ENCODE data around the gene CDH4.

Gene CDH4

GRCh38 chr20:61720348-61720696, 468.3 kb downstream of the CDH4 start:
- DNase-seq (ENCODE audit: low read depth in 2 of 2): no peak
- no peak for TF ChIP-seq CTCF (IDR thresholded peaks at IDR 0.05; ENCODE audit: low read depth, low read length)
- H3K4me3 ChIP-seq (replicated peaks in 1 of 2; ENCODE audit: low read depth in 2 of 2, low read length in 2 of 2): no peak overlapping the region

GRCh38 chr20:61722146-61722678, 470.2 kb downstream of the CDH4 start:
- no peak for TF ChIP-seq CTCF (IDR thresholded peaks at IDR 0.05; ENCODE audit: low read depth, low read length)
- H3K4me3 ChIP-seq (replicated peaks in 1 of 2; ENCODE audit: low read depth in 2 of 2, low read length in 2 of 2): no peak overlapping the region
- no peak for DNase-seq (ENCODE audit: low read depth in 2 of 2)

GRCh38 chr20:61723529-61724257, 471.6 kb downstream of the CDH4 start:
- no peak for DNase-seq (ENCODE audit: low read depth in 2 of 2)
- TF ChIP-seq CTCF (IDR thresholded peaks at IDR 0.05; ENCODE audit: low read depth, low read length): no peak
- H3K4me3 ChIP-seq (replicated peaks in 1 of 2; ENCODE audit: low read depth in 2 of 2, low read length in 2 of 2): no peak overlapping the region

GRCh38 chr20:61724376-61724775, 472.3 kb downstream of the CDH4 start:
- no peak overlapping the region for H3K4me3 ChIP-seq (replicated peaks in 1 of 2; ENCODE audit: low read depth in 2 of 2, low read length in 2 of 2)
- peak; percentile 17 for TF ChIP-seq CTCF (IDR thresholded peaks at IDR 0.05; ENCODE audit: low read depth, low read length)
- DNase-seq (ENCODE audit: low read depth in 2 of 2): no peak

GRCh38 chr20:61725145-61725544, 473.1 kb downstream of the CDH4 start:
- TF ChIP-seq CTCF (IDR thresholded peaks at IDR 0.05; ENCODE audit: low read depth, low read length): no peak
- no peak for DNase-seq (ENCODE audit: low read depth in 2 of 2)
- no peak overlapping the region for H3K4me3 ChIP-seq (replicated peaks in 1 of 2; ENCODE audit: low read depth in 2 of 2, low read length in 2 of 2)

- DNase-seq (ENCODE audit: low read depth in 2 of 2): no peak
- TF ChIP-seq CTCF (IDR thresholded peaks at IDR 0.05; ENCODE audit: low read depth, low read length): no peak
- H3K4me3 ChIP-seq (replicated peaks in 1 of 2; ENCODE audit: low read depth in 2 of 2, low read length in 2 of 2): no peak overlapping the region
Measured at GRCh38 chr20:61725966-61726365, 473.9 kb downstream of the CDH4 start.

GRCh38 chr20:61726979-61727378, 474.9 kb downstream of the CDH4 start:
- no peak overlapping the region for H3K4me3 ChIP-seq (replicated peaks in 1 of 2; ENCODE audit: low read depth in 2 of 2, low read length in 2 of 2)
- TF ChIP-seq CTCF (IDR thresholded peaks at IDR 0.05; ENCODE audit: low read depth, low read length): no peak
- no peak for DNase-seq (ENCODE audit: low read depth in 2 of 2)
